ENCODE results near the gene ITPR1.
"Not testable (repeated sequence)": the region's sequence is repeated elsewhere in the genome, so short reads cannot be mapped to it uniquely, and the experiment has no call there.

ITPR1 gene

DNA sequence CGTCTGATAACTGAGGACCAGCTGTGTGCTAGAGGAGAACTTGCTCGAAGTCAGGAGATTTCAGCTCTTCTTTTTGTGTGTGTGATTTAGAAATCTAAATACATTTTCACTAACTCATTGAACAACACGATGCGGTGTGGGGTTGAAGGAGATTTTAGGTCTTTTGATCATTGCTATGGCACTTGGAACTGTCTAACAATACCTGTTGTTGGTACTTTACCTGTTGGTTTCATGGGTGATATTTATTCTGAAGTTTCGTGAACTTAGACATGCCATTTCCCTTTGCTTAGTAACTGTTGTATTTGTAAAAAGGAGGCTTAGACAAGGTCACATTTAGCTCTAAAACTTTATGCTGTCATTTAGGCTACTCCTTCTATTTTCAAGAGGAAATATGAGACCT lies 99.9 kb downstream of the ITPR1 start:
- TF ChIP-seq ZFP30 (CRISPR knock-in tag; IDR thresholded peaks at IDR 0.05) (no peak), ZFP3 (CRISPR knock-in tag; IDR thresholded peaks at IDR 0.05) (no peak), TCF4 (CRISPR knock-in tag; IDR thresholded peaks at IDR 0.05; ENCODE audit: borderline replicate concordance) (no peak), CSDC2 (CRISPR knock-in tag; IDR thresholded peaks at IDR 0.05) (no peak), PPARA (CRISPR knock-in tag; IDR thresholded peaks at IDR 0.05; ENCODE audit: borderline replicate concordance) (no peak), ZNF8 (CRISPR knock-in tag; IDR thresholded peaks at IDR 0.05) (no peak), ZC3H10 (CRISPR knock-in tag; IDR thresholded peaks at IDR 0.05) (no peak)
- no peak for ATAC-seq

- no peak for ATAC-seq
Measured at GRCh38 chr3:4595710-4596113, 102.6 kb downstream of the ITPR1 start.

DNA sequence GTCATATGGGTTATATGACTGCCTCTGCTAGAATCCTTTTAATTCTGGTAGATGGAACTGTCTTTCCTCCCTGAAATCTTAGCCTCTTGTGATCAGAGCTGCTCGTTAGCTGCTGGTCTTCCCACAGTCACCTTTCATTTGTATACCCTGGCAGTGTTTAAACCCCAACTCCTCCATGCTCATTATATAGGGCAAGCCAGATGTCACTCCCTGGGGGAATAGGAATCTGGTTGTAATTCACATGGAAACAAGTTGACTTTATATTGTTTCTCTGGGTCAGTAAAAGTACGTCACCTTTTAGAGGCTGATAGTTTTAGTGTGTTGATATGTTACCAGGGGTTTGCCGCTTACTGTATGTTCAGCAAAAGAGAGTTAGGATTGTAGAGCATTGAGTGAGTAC lies 103.5 kb downstream of the ITPR1 start:
- TF ChIP-seq ARNTL (CRISPR knock-in tag; IDR thresholded peaks at IDR 0.05; ENCODE audit: borderline replicate concordance, low read depth), result no peak
- no peak for TF ChIP-seq ISL1 (CRISPR knock-in tag; IDR thresholded peaks at IDR 0.05)
- no peak for TF ChIP-seq GLIS3 (CRISPR knock-in tag; IDR thresholded peaks at IDR 0.05)
- ATAC-seq, result no peak; the same call in 2 of the 3 replicates

More at GRCh38 chr3:4595710-4596113, 102.6 kb downstream of the ITPR1 start:
- TF ChIP-seq CREB5 (CRISPR knock-in tag; IDR thresholded peaks at IDR 0.05; ENCODE audit: low read depth), result no peak
- TF ChIP-seq, protein P1, sequence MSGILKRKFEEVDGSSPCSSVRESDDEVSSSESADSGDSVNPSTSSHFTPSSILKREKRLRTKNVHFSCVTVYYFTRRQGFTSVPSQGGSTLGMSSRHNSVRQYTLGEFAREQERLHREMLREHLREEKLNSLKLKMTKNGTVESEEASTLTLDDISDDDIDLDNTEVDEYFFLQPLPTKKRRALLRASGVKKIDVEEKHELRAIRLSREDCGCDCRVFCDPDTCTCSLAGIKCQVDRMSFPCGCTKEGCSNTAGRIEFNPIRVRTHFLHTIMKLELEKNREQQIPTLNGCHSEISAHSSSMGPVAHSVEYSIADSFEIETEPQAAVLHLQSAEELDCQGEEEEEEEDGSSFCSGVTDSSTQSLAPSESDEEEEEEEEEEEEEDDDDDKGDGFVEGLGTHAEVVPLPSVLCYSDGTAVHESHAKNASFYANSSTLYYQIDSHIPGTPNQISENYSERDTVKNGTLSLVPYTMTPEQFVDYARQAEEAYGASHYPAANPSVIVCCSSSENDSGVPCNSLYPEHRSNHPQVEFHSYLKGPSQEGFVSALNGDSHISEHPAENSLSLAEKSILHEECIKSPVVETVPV (CRISPR knock-in tag; IDR thresholded peaks at IDR 0.05), result no peak
- no peak for TF ChIP-seq RARB (CRISPR knock-in tag; IDR thresholded peaks at IDR 0.05)

DNA sequence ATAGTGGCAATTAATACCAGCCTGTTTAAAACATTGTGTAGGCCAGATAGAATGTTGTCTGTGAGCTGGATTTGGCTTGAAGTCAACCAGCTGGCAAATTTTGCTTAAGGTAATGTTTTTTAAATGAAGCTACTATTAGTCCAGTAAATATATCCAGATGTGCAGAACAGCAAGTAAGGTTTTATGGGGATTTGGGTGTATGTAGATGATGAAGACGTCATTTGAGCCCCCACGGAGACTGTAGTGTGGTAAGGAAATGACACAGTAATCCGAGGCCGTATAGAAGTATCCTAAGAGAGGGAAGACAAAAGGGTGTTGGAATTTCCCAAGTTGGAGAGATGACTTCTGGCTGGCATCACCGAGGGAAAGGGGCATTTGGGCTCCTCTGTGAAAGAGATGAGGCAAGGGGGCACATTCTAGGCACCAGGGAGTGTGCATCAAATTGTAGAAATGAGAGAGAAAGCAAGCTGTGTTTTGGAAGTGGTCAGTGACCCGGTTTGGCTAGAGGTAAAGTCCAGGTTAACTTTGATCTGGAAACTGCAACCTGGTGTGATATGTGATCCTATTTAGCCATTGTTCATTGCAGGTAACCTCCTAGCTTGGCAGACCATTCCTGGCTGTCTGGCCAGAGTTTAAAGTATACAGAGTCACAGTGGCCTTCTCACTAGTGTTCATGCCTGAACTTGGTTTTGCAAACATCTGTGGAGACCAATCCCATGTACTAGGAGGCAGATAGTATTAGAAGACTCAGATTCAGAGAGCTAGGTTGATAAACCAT lies 104.2 kb downstream of the ITPR1 start:
- TF ChIP-seq GLIS3 (CRISPR knock-in tag; IDR thresholded peaks at IDR 0.05) (no peak), ZNF565 (CRISPR knock-in tag; conservative IDR thresholded peaks at IDR 0.05; ENCODE audit: low read depth) (no peak), CREB5 (CRISPR knock-in tag; IDR thresholded peaks at IDR 0.05; ENCODE audit: low read depth) (no peak), TOX (CRISPR knock-in tag; IDR thresholded peaks at IDR 0.05; ENCODE audit: borderline replicate concordance) (no peak), OSR1 (CRISPR knock-in tag; IDR thresholded peaks at IDR 0.05) (no peak), ESRRG (CRISPR knock-in tag; IDR thresholded peaks at IDR 0.05) (no peak), CSDC2 (CRISPR knock-in tag; IDR thresholded peaks at IDR 0.05) (no peak), ZNF8 (CRISPR knock-in tag; IDR thresholded peaks at IDR 0.05) (no peak), ISL1 (CRISPR knock-in tag; IDR thresholded peaks at IDR 0.05) (no peak), RARB (CRISPR knock-in tag; IDR thresholded peaks at IDR 0.05) (no peak), ZC3H10 (CRISPR knock-in tag; IDR thresholded peaks at IDR 0.05) (no peak)
- TF ChIP-seq, protein P2, sequence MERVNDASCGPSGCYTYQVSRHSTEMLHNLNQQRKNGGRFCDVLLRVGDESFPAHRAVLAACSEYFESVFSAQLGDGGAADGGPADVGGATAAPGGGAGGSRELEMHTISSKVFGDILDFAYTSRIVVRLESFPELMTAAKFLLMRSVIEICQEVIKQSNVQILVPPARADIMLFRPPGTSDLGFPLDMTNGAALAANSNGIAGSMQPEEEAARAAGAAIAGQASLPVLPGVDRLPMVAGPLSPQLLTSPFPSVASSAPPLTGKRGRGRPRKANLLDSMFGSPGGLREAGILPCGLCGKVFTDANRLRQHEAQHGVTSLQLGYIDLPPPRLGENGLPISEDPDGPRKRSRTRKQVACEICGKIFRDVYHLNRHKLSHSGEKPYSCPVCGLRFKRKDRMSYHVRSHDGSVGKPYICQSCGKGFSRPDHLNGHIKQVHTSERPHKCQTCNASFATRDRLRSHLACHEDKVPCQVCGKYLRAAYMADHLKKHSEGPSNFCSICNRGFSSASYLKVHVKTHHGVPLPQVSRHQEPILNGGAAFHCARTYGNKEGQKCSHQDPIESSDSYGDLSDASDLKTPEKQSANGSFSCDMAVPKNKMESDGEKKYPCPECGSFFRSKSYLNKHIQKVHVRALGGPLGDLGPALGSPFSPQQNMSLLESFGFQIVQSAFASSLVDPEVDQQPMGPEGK (CRISPR knock-in tag; IDR thresholded peaks at IDR 0.05; ENCODE audit: borderline replicate concordance), result no peak
- TF ChIP-seq, protein P1 (CRISPR knock-in tag; IDR thresholded peaks at IDR 0.05), result no peak

DNA sequence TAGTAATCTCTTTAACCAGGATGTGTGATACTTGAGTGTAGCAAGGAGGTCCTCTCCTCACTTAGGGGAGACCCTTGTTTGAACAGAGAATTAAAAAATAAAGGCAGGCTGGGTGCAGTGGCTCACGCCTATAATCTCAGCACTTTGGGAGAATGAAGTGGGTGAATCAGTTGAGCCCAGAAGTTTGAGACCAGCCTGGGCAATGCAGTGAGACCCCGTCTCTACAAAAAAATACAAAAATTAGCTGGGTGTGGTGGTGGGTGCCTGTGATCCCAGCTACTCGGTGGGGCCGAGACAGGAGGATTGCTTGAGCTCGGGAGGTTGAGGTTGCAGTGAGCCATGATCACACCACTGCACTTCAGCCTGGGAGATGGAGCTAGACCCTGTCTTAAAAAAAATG lies 105.1 kb downstream of the ITPR1 start:
- ATAC-seq, result not testable (repeated sequence)

More for the DNA sequence above, 104.2 kb downstream of the ITPR1 start:
- ATAC-seq, result peak; percentile 51; the same call in 2 of the 3 replicates

Data from SK-N-SH treated with all-trans-retinoic acid at 6 μM for 48 hours (cell line).